Measurements from ENCODE around the gene CREB1. TPM values are rescaled to one million over a fixed set of nuclear protein-coding genes. Genes with fewer than 3 reads are reported as not detected.

Gene CREB1
- total and polyA plus RNA-seq, 9 of the 15 experiments (the other 6 are each of a cell fraction or from before 2014, with no cell fraction given) = 8.9 to 51.3 (median 19.5) TPM

- 0 out of 2 replicates have a peak, but pooled peaks have one; percentile 27 for TF ChIP-seq MGA (IDR thresholded peaks at IDR 0.05)
- no peak for TF ChIP-seq PURB (CRISPR knock-in tag; IDR thresholded peaks at IDR 0.05; ENCODE audit: low read depth)
- 0 out of 2 replicates have a peak, but pooled peaks have one; percentile 46 for TF ChIP-seq ZNF165 (CRISPR knock-in tag; IDR thresholded peaks at IDR 0.05; ENCODE audit: borderline replicate concordance)
- TF ChIP-seq HMG20A (CRISPR knock-in tag; conservative IDR thresholded peaks at IDR 0.05) = no peak
- TF ChIP-seq CCAR2 (IDR thresholded peaks at IDR 0.05; ENCODE audit: low read depth, low read length) = no peak
- no peak for TF ChIP-seq CHAMP1 (IDR thresholded peaks at IDR 0.05)
- TF ChIP-seq CTCF (IDR thresholded peaks at IDR 0.05 in 2 of 3, conservative IDR thresholded peaks at IDR 0.05 in 1 of 3; ENCODE audit: insufficient read depth in 2 of 3, low read depth in 1 of 3, low read length in 3 of 3) = 0 out of 6 replicates have a peak, but pooled peaks of 1 of the 3 experiments have one; percentile 14
- TF ChIP-seq BRD9 (IDR thresholded peaks at IDR 0.05; ENCODE audit: low read depth, partially characterized antibody) = no peak
- TF ChIP-seq TAF9B (IDR thresholded peaks at IDR 0.05; ENCODE audit: partially characterized antibody) = no peak
- no peak for TF ChIP-seq PHTF2 (CRISPR knock-in tag; IDR thresholded peaks at IDR 0.05)
- TF ChIP-seq SRSF3 (IDR thresholded peaks at IDR 0.05; ENCODE audit: insufficient read depth, low read length) = no peak
- TF ChIP-seq STAT5A (IDR thresholded peaks at IDR 0.05; ENCODE audit: borderline replicate concordance, low read length) = no peak
- peak; percentile 32 for TF ChIP-seq TAF1 (IDR thresholded peaks at IDR 0.05; ENCODE audit: control insufficient read depth, extremely low read depth, insufficient read depth, low read length, severe bottlenecking)
Measured at GRCh38 chr2:207528980-207529329, 807 bp upstream of the CREB1 start (continued).

Measured in K562 (cell line).